GM21786 (cell line): ENCODE data around the gene ENC1.

Experiments used
- ATAC-seq: cut with Tn5 transposase; IDR thresholded peaks from one replicate; pipeline ENCODE4 v1.9.1; 2021; ENCODE audit not compliant: unreplicated experiment

Gene ENC1

DNA sequence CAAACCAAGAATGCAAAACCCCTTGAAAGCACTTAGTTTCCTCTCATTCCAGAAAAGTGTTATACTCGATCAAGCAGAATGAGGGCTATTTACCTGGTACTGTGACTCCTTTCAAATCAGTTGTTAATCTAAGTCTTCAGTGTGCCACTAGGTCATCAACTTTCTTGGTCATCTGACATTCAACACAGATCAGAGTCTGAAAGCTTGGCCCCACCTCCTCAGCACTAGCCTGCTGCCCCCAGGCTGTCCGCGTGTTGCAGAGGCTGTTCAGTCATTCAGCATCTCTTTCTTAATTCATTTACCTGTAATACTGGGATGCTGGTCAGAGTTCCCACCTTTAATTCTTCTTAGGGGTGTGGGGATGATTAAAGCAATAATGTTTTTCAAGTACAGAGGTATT lies 28.5 kb downstream of the ENC1 start:
- ATAC-seq = no peak

DNA sequence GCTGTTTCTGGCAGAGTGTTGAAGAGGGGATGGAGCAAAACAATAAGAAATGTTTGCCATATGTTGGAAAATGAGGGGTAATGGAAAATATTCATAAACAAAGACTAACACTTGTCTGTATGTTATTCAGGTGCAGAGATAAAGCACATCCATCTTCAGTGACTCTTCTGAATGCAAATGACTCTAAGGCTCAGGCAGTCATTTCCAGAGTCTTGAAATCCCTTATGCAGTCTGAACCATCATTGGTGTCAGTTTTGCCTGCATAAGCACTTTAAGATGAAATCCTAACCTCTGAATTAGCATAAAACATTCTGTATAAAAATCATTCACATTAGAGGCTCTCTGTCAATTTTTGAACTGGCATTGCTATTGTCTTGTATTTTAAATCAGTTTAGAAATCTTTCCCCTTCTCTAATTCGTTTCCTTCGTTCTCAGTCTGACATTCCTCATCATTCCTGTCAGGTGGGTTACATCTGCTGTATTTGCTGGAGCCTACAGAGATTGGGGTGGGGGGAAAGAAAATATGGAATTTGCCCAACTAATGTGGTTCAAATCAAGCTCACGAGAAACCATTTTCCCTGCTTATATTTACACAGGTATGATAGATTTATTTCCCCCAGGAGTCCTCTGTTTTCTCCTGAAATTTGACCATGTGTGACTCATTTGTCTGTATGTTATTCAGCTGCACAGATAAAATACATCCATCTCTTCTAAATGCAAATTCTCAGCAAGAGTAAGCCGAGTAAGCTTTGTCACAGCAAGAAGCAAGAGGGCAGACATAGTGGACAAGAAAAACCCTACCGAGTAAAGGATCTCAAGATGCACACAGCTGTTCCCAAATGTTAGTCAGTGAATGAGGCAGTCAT lies 31.6 kb downstream of the ENC1 start:
- no peak for ATAC-seq

DNA sequence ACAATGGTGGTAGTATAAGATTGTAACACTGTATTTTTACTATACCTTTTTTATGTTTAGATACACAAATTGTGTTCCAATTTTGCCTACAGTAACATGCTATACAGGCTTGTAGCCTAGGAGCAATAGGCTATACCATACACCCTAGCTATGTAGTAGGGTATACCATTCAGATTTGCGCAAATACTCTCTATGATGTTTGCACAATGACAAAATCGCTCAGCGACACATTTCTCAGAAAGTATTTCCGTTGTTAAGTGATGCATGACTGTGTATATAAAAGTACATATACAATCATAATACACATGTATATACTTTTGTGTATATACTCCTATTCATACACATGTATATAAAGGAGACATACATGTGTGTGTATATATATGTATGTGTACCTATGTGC lies 34.8 kb downstream of the ENC1 start:
- ATAC-seq = no peak

DNA sequence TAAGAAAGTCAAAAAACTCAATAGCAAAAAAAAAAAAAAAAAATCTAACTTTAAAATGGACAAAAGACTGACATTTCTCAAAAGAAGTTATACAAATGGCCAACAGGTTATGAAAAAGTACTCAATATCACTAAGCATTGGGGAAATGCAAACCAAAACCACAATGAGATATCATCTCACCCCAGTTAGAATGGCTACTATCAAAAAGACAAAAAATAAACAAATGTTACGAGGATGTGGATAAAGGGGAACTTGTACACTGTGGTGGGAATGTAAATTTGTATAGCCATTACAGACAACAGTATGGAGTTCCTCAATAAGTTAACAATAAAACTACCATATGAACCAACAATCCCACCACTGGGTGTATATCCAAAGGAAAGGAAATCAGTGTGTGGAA lies 37.2 kb downstream of the ENC1 start:
- no peak for ATAC-seq

DNA sequence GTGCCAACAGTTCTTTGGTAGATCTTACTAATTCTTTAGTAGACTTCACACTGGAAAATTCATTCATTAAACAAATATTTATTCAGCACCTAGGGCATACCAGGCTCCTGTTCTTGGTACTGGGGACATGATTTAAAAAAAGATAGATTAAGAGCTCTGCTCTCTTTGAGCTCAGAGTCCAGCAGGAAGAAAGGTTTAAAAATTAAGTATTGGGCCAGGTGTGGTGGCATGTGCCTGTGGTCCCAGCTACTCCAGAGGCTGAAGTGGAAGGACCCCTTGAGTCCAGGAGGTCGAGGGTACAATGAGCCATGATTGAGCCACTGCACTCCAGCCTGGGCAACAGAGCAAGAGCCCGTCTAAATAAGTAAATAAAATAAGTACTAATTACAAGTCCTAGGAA lies 41.4 kb downstream of the ENC1 start:
- no peak for ATAC-seq

DNA sequence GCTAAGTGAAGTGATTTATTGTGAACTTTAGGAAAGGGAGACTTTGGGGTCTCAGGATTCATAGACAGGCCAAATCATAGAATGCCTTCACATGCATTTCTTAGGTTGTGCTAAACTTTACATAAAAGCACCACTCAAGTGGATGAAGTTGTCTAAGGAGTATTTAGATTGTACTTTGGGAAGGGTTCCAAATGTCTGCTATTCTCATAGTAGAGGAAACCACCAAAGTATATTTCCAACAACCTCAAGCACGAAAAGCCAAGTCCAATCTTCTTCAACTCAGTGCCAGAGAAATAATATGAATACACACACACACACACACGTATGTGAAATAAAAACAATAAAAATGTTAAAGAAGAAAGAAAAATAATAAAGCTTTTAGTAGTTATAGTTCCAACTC lies 41.8 kb downstream of the ENC1 start:
- ATAC-seq = no peak

DNA sequence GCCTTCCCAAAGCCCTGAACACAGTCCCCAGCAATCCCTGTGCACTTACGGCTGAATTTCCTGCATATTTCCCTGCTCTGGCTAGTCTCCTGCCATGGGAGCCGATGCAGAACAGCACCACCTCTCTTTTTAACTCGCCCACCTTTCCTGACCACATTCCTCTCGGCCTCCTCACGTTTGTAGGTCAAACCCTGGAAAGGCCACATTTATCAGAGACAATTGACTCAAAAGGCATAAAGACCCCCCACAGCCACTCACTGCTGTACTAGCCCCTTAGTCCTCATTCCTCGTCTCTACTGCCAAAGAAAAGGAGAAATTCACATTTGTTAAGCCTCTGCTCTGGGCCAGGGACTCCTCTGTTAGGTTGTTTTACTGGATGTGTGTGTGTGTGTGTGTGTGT lies 43.6 kb downstream of the ENC1 start:
- ATAC-seq = no peak

DNA sequence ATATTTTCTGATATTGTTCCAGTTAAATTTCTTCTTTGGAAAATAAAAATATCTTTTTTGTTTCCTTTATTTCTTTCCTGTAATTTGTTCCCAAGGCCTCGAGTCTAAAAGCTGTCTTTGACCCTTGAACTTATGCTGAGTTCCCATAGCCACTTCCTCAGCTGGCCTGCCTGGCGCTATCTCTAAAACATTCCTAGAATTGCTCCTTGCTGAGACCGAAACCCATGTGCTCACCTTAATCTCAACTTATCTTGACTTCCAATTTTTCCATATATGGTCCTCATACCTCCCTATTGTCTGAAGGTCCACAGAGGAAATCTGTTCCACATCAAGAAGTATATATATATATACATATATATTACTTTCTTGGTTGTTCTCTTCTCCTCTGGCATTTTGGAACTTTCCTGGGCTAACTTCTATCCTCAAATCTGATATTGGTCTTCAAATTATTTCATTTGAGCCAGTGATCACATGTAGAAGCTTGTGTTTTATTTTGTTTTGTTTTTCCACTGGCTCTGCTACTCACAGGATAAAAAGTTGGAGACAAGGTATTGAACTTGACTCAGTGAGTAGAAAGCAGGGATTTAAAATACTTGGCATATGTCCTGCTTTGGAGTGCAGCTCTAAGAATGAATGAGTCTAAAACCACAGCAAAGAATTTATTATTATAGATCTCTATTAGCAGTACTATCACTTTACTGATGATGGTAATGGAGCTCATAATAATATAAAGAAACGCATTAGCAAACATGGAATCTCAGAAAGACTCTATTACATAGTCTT lies 45.2 kb downstream of the ENC1 start:
- no peak for ATAC-seq

DNA sequence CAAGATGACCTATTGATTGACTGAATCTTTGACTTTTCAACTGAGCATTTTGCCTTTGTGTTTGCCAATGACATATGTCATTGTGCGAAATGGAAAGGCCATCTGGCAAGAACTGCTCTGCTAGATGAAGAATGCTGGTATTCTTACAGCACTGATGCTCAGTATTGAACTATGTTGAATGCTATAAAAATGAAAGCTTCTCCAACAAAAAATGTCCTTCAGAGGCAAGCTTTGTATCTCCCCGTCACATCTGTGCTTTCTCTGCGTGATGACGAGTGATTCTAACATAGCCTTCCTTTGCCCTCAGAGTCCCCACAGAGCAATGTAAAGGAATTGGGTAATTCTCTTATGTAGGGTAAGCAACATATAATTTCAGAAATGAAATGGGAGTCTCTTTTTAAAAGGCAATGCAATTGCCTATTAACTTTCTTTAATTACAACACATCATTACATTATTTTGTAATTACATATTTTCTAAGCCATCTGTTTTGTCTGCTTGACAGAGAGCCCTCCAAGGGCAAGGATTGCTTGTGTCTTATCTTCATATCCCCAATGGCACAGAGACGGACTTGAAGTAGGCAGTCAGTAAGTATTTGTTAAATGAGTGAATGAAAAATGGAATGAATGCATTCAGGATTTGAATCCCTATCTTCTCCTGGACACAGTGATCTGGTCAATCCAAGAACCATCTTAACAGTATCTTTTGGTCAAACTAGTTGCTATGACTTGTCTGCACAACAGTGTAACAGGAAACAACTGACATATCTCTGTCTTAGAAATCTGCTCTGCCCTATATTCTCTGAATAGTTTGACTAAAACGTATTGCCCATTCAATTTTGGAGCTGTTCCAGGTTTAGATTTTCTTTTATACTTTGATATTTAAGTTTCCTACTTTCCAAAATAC lies 46.1 kb downstream of the ENC1 start:
- ATAC-seq = no peak

DNA sequence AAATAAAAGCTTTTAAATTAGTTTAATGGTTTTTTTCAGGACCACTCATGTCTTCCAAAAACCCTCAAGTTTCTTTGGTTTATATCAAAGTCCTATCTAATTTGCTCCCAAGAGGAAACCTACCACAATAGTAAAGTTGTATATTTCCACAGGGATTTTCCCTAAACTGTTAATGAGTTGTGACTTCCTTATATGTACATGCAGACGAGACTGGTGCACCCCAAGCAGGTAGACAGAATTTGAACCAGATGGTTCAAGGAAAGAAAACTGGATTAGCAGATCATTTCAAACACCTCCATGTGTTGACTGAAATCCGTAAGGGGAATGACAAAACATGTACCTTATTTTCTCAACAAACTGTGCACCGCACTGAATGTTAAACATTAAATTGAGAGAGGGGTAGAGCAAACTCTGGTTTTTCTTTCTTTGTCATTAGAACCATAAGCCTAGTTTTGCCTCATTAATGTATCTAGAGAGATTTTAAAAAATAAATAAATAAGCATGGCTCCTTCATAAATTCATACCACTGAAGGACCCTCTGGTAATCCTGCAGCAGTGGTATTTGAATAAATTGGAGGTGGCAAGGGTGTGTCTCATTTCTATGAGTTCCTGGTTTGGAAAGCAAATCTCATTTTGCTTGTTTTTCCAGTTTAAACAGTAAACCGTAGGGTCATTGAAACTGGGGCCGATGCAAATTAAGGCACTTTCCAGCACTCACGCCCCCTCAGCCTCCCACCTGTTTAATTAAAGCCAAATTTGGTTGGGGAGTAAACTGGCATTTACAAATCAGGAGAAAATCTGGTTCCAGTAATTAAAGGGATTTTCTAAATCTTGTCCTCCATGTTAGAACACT lies 51.1 kb downstream of the ENC1 start:
- no peak for ATAC-seq

DNA sequence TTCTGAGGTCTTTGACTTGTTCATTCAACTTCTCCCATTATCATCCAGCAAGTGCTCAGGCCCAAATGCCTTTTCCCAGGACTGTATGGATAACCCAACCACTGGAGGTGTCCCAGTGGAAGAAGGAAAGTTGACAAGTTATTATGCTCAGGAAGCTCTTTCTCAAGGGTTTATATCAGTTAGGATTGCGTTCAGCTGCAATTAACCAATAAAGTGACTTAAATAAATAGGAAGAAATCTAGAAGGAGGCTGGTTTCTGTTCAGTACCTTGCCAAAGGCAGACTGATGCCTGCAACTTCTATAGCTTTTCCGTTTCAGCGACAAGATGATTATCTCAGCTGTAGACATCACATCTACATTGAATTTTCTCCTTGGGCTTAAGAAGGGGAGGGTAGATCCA lies 52.1 kb downstream of the ENC1 start:
- no peak for ATAC-seq

DNA sequence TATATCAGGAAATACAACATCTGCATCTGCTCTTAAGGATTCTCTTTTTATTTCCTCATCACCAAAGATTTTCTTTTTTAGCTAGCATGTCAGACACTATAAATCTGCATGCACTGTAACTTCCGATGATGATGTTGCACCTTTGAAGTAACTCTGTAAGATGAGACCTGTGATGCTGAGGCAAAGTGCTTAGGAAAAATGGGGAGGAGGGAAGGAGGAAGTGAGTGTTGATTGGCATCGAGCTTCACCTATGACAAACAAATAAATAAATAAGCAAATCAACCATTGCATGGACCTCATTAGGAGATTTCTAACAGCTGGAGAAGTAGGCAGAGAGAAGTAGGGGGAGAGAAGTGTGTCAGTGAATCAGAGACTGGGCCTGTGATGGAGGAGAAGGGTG lies 52.6 kb downstream of the ENC1 start:
- ATAC-seq = no peak

DNA sequence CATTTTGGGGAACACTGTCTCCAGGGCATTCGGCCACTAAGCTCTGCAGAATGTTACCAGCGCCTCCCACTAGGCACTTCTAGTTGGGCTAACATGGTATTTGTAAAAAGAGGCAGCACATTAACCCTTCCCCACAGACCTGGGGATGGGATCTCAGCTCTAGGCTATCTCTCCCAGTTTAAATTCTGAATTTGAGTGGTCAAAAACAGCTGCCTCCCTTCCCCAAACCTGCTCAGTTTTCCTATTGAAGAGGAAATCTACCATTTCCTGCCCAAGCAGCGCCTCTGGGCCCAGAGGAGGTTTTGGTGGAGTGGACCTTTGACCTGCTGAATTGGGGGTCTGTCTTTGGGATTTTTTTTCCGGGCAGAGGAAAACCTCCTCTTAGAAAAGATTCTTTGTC lies 53.2 kb downstream of the ENC1 start:
- no peak for ATAC-seq

DNA sequence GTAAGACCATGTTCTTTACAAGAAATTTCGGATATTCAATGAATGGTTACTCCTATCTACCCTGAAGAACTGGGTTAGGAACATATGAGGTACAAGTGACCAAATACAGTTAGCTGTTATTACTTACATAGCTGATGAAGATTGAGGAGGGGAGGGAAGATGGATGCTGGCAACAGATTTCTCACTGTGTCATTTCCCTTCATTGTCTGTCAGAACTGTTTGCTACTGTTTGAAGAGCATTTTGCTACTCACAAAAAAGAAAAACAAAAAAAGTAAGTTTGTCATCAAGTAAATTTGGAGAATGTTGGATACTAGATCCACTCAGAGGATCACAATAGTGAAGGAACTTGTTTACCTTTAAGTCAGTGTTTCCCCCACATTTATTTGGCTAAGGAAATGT lies 53.7 kb downstream of the ENC1 start:
- ATAC-seq = no peak

DNA sequence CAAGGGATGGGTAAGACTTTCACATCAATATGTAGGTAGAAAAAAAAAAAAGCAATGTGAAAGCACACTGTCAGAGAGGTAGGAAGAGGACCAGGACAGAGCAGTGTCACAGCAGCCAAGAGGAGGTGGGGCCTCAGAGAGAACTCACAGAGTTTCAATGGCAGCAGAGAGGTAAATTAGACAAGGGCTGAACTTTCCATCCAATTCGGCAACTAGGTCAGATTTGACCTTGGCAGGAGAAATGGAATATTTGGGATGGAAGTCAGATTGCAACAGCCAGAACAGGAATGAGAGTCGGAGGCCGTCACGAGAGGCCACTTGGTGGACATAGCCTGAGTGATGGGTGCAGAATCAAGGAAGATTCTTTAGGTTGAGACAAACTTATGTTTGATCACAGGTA lies 57.7 kb downstream of the ENC1 start:
- ATAC-seq = no peak

DNA sequence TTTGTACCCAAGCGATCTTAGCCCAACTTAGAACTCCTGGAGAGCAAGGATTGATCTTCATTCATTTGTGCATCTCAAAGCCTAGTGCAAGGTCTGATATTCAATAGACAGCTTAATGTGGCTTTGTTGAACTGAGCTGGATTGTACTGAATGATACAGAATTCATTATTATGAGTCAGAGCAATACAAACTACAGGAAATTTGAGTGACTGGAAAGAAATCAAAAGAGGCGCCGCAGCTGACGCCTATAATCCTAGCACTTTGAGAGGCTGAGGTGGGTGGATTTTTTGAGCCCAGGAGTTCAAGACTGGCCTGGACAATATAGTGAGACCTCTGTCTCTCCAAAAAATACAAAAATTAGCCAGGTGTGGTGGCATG lies 58.6 kb downstream of the ENC1 start:
- ATAC-seq = no peak

DNA sequence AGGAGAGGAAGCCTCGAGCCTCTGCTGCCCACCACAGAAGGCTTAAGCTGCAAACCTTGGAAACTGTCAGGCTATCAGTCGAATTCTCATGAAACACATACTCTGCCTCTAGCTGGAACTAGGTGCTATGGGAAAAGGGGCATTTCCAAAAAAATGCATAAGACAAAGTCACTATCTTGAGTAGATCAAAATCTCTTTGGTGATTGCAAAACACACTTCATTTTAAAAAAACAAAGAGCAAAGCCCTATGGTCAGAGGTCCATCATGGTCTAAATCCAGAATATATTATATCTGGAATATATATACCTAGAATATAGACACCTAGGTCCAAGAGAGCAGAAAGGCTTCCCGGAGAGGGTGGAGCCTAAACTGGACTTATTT lies 59.8 kb downstream of the ENC1 start:
- no peak for ATAC-seq

DNA sequence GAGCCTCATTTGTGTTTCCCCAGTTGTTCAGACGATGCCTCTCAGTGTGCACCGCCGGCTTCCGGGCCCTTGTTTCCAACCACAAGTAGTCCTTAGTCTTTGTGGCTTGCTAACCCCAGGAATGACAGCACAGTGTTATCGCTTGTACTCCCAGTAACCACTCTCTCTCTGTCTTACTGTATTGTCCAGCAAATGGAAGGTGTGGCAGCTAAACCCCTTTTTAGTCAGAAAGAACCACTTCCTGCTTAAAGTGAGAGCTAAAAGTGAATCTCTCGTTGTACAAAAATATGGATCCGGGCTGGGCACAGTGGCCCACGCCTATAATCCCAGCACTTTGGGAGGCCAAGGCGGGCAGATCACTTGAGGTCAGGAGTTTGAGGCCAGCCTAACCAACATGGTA lies 61.3 kb downstream of the ENC1 start:
- peak; percentile 69 for ATAC-seq

DNA sequence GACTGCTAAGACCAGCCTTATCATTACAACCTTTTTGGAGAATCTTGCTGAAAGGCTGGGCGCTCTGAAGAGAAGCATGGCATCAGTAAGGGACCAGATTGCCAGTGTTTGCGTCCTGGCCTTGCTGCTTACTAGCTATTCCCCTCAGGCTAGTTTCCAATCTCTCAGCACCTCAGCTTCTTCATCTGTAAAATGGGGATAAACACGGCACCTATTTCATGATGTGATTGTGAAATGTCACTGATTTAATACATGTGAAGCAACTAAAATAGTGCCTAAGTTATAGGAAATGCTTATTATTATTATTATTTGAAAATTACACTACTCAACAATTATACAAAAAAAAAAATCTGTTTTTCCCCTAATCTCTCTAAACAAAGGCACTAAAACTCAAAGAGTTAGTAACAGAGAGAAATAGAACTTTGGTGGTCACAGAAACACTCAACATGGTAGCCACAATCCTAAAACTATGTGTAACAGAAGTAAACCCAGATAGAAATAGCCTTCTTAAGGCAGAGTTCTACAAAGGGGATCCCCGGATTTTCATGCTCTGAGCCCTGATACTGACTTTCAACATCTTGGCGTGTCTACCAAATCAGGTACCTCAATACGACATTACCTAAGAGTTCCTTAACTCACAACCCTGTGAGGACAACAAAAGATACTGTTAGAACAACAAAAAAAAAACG lies 62.0 kb downstream of the ENC1 start:
- no peak for ATAC-seq
